Transverse colon (tissue), 4 donors: ENCODE data around the gene ATG2B. TPM values are rescaled to one million over a fixed set of nuclear protein-coding genes. Genes with fewer than 3 reads are reported as not detected.

Experiments
- DNase-seq: peaks from one replicate; pipeline ENCODE4 v3.0.0-alpha.2; 2019
- H3K27ac ChIP-seq, 4 donors: fragments of 200-600 bp; sonication (generic); 2 replicates each; pipeline ENCODE4 v1.5.1; 2016 to 2018; ENCODE audit warnings: inconsistent platforms in 4 of 4
- H3K27me3 ChIP-seq: fragments of 200-600 bp; sonication (generic); 2 replicates; pipeline ENCODE4 v1.5.1; 2017; ENCODE audit warnings: inconsistent platforms
- H3K36me3 ChIP-seq, 4 donors: fragments of 200-600 bp; sonication (generic); 2 replicates each; pipeline ENCODE4 v1.5.1; 2017 to 2019; ENCODE audit warnings: inconsistent platforms in 4 of 4
- H3K4me1 ChIP-seq, 4 donors: fragments of 200-600 bp; sonication (generic); 2 replicates each; pipeline ENCODE4 v1.5.1; 2017 to 2020; ENCODE audit warnings: inconsistent platforms in 4 of 4
- H3K4me3 ChIP-seq, 4 donors: fragments of 200-600 bp; sonication (generic); 1 replicate in 1 of 4; 2 replicates in 3 of 4; pipeline versions ENCODE4 v1.5.1 to v1.6.1; 2017 to 2019; ENCODE audit warnings: inconsistent platforms in 4 of 4
- H3K9me3 ChIP-seq, 2 donors: fragments of 200-600 bp; sonication (generic); 2 replicates each; pipeline ENCODE4 v1.5.1; 2017 to 2019; ENCODE audit warnings: inconsistent platforms in 2 of 2
- EP300 ChIP-seq: sonication (generic); formaldehyde crosslinking; IDR thresholded peaks from one replicate; pipeline ENCODE4 v1.6.1; 2017; ENCODE audit warnings: antibody characterized with exemption, low read depth
- POLR2A ChIP-seq: fragments of 450-650 bp; IDR thresholded peaks from one replicate; pipeline ENCODE4 v1.6.1; 2016; ENCODE audit warnings: antibody characterized with exemption, mild to moderate bottlenecking, moderate library complexity
- POLR2AphosphoS5 ChIP-seq, 3 donors: sonication (generic); formaldehyde crosslinking; IDR thresholded peaks; one replicate each; pipeline ENCODE4 v1.6.1; 2016; ENCODE audit warnings: antibody characterized with exemption in 3 of 3
- WGBS, 2 donors: methylation state at CpG; one replicate each; pipeline ENCODE4 v1.1.5; 2018; ENCODE audit warnings: low coverage in 1 of 2; 5-methylcytosine and 5-hydroxymethylcytosine counted together
- in situ Hi-C, 4 donors: fragments of 200-750 bp; cut with MboI; loops; one replicate each; pipeline versions ENCODE4 v1.15.0 to v1.15.1; 2017; ENCODE audit warnings: low sequenced_read_pairs in 3 of 4, low pct_ligation_motif_present in 1 of 4, low pct_unique_long_range_greater_than_20kb in 1 of 4
- intact Hi-C: fragments of 100-400 bp; cut with DNase I; formaldehyde crosslinking; loops from one replicate; pipeline ENCODE4 v1.15.1; 2023; ENCODE audit warnings: low total_unique reads
- total RNA-seq, 4 donors: library from RNA; depleted of rRNA; stranded (reverse); fragments of >200 nt; gene quantifications; one replicate each; pipeline ENCODE4 v1.1.0, GENCODE V29; 2016
- TF ChIP-seq, protein P1 (sequence below), 5 experiments: fragments of 200-600 bp in 3 of 5; fragments of 450-650 bp in 2 of 5; sonication (generic) in 3 of 5; IDR thresholded peaks; 1 replicate in 2 of 5; 2 replicates in 3 of 5; pipeline ENCODE4 v1.5.1; 2016 to 2017; ENCODE audit warnings: antibody characterized with exemption in 5 of 5, inconsistent platforms in 3 of 5, mild to moderate bottlenecking in 2 of 5, moderate library complexity in 1 of 5

The ATG2B gene
- total RNA-seq, 4 donors from 2014 or later: 30.7 to 47.5 (median 42.7) TPM

DNA sequence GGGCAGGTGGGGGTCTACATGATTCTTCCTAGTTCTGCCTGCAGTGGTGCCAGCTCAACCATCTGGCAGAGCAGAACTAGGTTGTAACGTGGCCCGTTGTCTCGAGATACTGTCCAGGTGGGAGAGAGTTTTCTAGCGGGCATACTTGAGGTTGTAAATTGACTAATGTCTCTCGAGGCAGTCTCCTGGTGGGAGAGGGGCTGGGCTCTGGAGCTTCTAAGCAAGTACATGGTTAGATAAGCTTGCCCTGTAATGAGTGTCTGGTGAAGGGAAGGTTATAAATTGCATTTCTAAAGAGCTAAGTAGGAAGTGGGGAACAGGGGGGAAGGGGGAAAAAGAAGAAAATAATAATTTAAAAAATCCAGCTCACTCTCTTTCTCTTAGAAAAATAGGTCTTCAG lies 89.0 kb downstream of the ATG2B start:
- Histone ChIP-seq H3K4me1 (peaks cover 4 to 17% (median 5%) of the 10 kb centered on the region in 4 donors), H3K9me3 (peaks cover 7% of the 10 kb centered on the region in 2 donors), H3K27me3 (no peaks in the 10 kb centered on the region), H3K27ac (peak overlapping the region in 2 of 4 donors; percentile 5 to 13), H3K4me3 (no peak overlapping the region), H3K36me3 (no peaks in the 10 kb centered on the region)
- no peak for DNase-seq
- intact Hi-C loops: loop anchor here (2.0 kb wide), 1 partner anchor 173 kb away; no protein-coding TSS in a partner anchor
- WGBS, 2 donors: 60 to 78% methylated on average over 1 to 5 of the region's 5 CpGs
- in situ Hi-C loops: loop anchor here in 3 of 4 donors (5.0 to 10.0 kb wide), 3 partner anchors 172 to 269 kb away; no protein-coding TSS in a partner anchor
- TF ChIP-seq POLR2A (no peak), EP300 (no peak), POLR2AphosphoS5 (IDR thresholded peaks at IDR 0.05) (no peak)
- TF ChIP-seq, protein P1, sequence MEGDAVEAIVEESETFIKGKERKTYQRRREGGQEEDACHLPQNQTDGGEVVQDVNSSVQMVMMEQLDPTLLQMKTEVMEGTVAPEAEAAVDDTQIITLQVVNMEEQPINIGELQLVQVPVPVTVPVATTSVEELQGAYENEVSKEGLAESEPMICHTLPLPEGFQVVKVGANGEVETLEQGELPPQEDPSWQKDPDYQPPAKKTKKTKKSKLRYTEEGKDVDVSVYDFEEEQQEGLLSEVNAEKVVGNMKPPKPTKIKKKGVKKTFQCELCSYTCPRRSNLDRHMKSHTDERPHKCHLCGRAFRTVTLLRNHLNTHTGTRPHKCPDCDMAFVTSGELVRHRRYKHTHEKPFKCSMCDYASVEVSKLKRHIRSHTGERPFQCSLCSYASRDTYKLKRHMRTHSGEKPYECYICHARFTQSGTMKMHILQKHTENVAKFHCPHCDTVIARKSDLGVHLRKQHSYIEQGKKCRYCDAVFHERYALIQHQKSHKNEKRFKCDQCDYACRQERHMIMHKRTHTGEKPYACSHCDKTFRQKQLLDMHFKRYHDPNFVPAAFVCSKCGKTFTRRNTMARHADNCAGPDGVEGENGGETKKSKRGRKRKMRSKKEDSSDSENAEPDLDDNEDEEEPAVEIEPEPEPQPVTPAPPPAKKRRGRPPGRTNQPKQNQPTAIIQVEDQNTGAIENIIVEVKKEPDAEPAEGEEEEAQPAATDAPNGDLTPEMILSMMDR (IDR thresholded peaks at IDR 0.05): no peak

DNA sequence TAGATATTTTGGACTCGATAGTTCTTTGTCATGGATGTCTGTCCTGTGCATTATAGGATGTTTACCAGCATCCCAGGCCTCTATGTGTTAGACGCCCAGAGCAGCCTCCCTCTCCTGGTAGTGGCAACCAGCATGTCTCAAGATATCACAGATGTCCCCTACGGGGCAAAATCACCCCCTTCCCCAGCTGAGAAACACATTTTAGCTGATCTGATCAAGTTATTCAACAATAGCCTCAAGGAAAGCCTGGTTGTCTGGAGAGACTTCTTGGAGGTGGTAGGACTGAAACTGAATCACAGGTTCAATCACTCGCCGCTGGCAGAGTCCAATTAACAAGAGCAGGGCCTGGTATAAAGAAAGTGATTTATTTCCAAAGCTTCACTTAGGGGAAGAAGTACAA lies 89.5 kb downstream of the ATG2B start:
- intact Hi-C loops (loop anchor here (2.0 kb wide), 1 partner anchor 173 kb away; no protein-coding TSS in a partner anchor), in situ Hi-C loops (loop anchor here in 3 of 4 donors (5.0 to 10.0 kb wide), 3 partner anchors 171 to 269 kb away; no protein-coding TSS in a partner anchor)
- DNase-seq: no peak
- peak overlapping the region in 1 of 4 donors; percentile 5 for H3K27ac ChIP-seq
- H3K36me3 ChIP-seq: no peaks in the 10 kb centered on the region
- H3K4me1 ChIP-seq: peaks cover 4 to 22% (median 8%) of the 10 kb centered on the region in 4 donors
- no peaks in the 10 kb centered on the region for H3K27me3 ChIP-seq
- no peak overlapping the region for H3K4me3 ChIP-seq
- H3K9me3 ChIP-seq: peaks cover 7% of the 10 kb centered on the region in 2 donors
- 86% methylated on average over 5 of the region's 5 CpGs; no CpG with 5 or more reads in 1 of the 2 donors for WGBS, 2 donors
- TF ChIP-seq POLR2AphosphoS5 (IDR thresholded peaks at IDR 0.05) (no peak), POLR2A (no peak), EP300 (no peak)
- TF ChIP-seq, protein P1 (IDR thresholded peaks at IDR 0.05): no peak

DNA sequence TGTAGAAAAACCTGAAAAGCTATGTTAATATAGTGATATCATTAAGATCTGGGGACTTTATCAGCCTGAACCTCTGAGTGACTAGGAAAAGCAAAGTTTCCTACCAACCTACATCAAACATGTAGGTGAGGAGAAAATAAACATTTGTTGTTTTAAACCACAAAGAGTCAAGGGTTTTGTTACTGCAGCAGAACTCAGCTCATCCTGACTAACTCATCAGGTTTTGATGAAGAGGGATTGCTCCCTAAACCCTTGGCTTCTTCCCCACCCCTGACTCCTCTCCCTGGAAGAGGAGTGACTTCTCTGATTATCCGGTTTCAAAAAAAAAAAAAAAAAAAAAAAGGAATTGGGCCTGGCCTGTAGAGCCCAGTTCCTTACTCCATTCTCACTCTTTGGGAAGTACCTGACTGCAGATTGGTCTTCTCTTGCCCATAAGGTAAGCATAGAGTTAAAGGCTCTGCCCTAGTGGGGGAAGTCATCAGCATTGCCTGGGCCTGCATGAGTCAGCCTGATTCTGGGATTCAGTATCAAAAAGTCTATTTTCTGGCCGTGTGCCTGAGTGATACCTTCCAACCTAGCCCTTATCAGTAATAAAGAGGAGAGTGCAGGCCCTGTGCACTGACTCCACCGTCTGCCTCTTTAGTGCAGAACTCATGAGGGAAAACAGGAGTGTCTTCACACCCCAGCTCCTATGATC lies 90.2 kb downstream of the ATG2B start:
- no peak overlapping the region for H3K27ac ChIP-seq
- H3K36me3 ChIP-seq: no peaks in the 10 kb centered on the region
- no peaks in the 10 kb centered on the region for H3K27me3 ChIP-seq
- H3K4me1 ChIP-seq: peaks cover 4 to 28% (median 11%) of the 10 kb centered on the region in 4 donors
- H3K9me3 ChIP-seq: peaks cover 2 to 5% of the 10 kb centered on the region in 2 donors
- DNase-seq: no peak
- TF ChIP-seq POLR2A (no peak), POLR2AphosphoS5 (IDR thresholded peaks at IDR 0.05) (no peak), EP300 (no peak)
- TF ChIP-seq, protein P1 (IDR thresholded peaks at IDR 0.05): no peak
- in situ Hi-C loops: loop anchor here in 3 of 4 donors (5.0 to 10.0 kb wide), 3 partner anchors 171 to 268 kb away; no protein-coding TSS in a partner anchor
- 0 to 44% methylated on average over 1 to 3 of the region's 3 CpGs for WGBS, 2 donors
- no peak overlapping the region for H3K4me3 ChIP-seq
- intact Hi-C loops: no loop called here

DNA sequence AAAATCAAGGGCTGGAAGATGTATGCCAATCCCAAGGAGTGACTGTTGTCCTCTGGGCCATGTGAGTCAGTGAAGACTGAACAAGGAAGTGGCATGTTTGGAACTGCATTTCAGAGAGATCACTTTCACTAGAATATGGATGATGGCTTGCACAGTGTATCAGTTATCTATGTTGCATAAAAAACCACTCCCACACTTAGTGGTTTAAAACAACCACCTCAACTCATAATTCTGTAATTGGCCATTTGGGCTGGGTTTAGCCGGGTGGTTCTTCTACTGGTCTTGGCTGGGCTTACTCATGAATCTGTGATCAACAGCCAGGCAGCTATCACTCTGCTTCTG lies 91.7 kb downstream of the ATG2B start:
- no peaks in the 10 kb centered on the region for H3K36me3 ChIP-seq
- TF ChIP-seq EP300 (no peak), POLR2A (no peak), POLR2AphosphoS5 (IDR thresholded peaks at IDR 0.05) (no peak)
- TF ChIP-seq, protein P1 (IDR thresholded peaks at IDR 0.05): no peak
- in situ Hi-C loops (loop anchor here in 3 of 4 donors (5.0 to 10.0 kb wide), 3 partner anchors 169 to 267 kb away; no protein-coding TSS in a partner anchor), intact Hi-C loops (no loop called here)
- DNase-seq: no peak
- 94% methylated on average over 1 of the region's 1 CpG; no CpG with 5 or more reads in 1 of the 2 donors for WGBS, 2 donors
- no peaks in the 10 kb centered on the region for H3K9me3 ChIP-seq
- no peaks in the 10 kb centered on the region for H3K27me3 ChIP-seq
- no peak overlapping the region for H3K4me3 ChIP-seq
- peaks cover 4 to 32% (median 11%) of the 10 kb centered on the region in 4 donors for H3K4me1 ChIP-seq
- no peak overlapping the region for H3K27ac ChIP-seq
